Measurements from ENCODE around the gene ABCC2. TPM values are rescaled to one million over a fixed set of nuclear protein-coding genes. Genes with fewer than 3 reads are reported as not detected.

Gene ABCC2
- total RNA-seq, 2 donors from 2014 or later, result 1.3 to 4.3 TPM

DNA sequence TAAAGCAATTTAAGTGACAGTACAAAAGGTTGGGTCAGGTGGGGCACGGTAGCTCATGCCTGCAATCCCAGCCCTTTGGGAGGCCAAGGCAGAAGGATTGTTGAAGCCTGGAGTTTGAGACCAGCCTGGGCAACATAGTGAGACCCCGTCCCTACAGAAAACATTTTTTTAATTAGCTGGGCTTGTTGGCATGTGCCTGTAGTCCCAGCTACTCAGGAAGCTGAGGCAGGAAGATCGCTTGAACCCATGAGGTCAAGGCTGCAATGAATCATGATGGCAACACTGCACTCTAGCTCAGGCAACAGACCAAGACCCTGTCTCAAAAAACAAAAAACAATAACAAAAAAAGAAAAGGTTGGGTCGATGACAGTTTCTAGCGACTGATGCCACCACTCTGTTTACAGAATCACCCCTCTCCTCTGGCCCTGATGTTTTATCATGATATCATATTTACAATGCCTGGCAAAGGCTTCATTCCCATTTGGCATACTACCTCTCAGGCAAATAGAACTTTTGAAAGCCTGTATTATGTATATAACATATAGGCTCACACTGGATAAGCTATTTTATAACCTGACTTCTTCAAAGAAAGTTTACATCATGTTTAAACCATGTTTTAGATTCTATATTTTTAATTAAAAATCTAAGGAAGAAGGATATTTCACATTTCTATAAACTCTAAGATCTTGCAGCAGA lies 558 bp upstream of the ABCC2 start:
- no peaks in the 10 kb centered on the region for H3K4me1 ChIP-seq
- no peaks in the 10 kb centered on the region for H3K36me3 ChIP-seq (replicated peaks in 1 of 2; ENCODE audit: insufficient read depth in 1 of 2, low read depth in 2 of 2)
- ATAC-seq (no peak), DNase-seq (no peak)
- H3K27me3 ChIP-seq, result no peaks in the 10 kb centered on the region
- no peak for TF ChIP-seq CTCF (IDR thresholded peaks at IDR 0.05)
- TF ChIP-seq POLR2A (IDR thresholded peaks at IDR 0.05), result no peak
- H3K9me3 ChIP-seq, result no peaks in the 10 kb centered on the region
- H3K27ac ChIP-seq, result no peak overlapping the region
- 87 to 90% methylated on average over 5 of the region's 5 CpGs for WGBS, 2 donors
- intact Hi-C loops (cut with DNase I), result no loop called here
- H3K4me3 ChIP-seq, result no peak overlapping the region

DNA sequence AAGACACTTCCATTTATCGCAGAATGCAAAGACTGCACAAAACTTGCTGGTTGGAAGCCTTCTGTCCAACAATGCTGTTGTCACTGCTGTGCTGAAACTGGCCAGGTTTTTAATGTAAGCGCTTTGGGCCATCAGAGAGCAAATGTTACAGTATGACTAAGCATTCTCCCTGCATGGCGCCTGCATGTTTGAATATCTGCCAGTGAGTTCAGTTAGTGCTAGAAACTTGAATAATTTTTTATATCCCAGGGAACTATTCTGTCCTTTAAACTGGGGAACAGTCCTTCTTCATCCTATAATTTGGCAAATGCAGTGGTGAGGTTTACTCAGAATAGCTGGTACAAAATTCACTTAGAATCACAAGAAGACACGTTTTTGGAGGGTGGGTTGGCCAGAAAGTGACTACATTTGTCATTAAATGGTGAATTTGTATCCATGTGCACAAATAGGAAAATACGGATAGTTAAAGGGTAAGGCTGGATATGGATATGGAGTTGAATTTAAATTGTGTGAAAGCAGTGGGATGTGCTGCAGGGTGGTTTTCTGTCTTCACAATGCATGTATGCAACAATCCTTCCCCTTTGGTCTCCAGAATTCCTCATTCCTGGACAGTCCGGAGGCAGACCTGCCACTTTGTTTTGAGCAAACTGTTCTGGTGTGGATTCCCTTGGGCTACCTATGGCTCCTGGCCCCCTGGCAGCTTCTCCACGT lies 1.7 kb downstream of the ABCC2 start:
- no peak overlapping the region for H3K27ac ChIP-seq
- DNase-seq (peak in 3 of 4 donors; percentile 7 to 26 (median 14)), ATAC-seq (no peak)
- 81% methylated on average over 7 of the region's 7 CpGs for WGBS, 2 donors
- H3K4me3 ChIP-seq, result no peak overlapping the region
- no peaks in the 10 kb centered on the region for H3K27me3 ChIP-seq
- no peak for TF ChIP-seq POLR2A (IDR thresholded peaks at IDR 0.05)
- intact Hi-C loops (cut with DNase I), result no loop called here
- H3K4me1 ChIP-seq, result no peaks in the 10 kb centered on the region
- H3K36me3 ChIP-seq (replicated peaks in 1 of 2; ENCODE audit: insufficient read depth in 1 of 2, low read depth in 2 of 2), result no peaks in the 10 kb centered on the region
- H3K9me3 ChIP-seq, result no peaks in the 10 kb centered on the region

- intact Hi-C loops (cut with DNase I), result no loop called here
- no peak overlapping the region for H3K4me3 ChIP-seq
- ATAC-seq (no peak), DNase-seq (no peak)
- no peaks in the 10 kb centered on the region for H3K9me3 ChIP-seq
- H3K4me1 ChIP-seq, result no peaks in the 10 kb centered on the region
- H3K27ac ChIP-seq, result no peak overlapping the region
- TF ChIP-seq CTCF (IDR thresholded peaks at IDR 0.05) (no peak), POLR2A (IDR thresholded peaks at IDR 0.05) (no peak)
- H3K36me3 ChIP-seq (replicated peaks in 1 of 2; ENCODE audit: insufficient read depth in 1 of 2, low read depth in 2 of 2), result no peaks in the 10 kb centered on the region
- WGBS, 2 donors, result 77 to 81% methylated on average over 6 of the region's 6 CpGs
- no peaks in the 10 kb centered on the region for H3K27me3 ChIP-seq
These were observed 2.4 kb downstream of the ABCC2 start for GRCh38 chr10:99784727-99785441.

DNA sequence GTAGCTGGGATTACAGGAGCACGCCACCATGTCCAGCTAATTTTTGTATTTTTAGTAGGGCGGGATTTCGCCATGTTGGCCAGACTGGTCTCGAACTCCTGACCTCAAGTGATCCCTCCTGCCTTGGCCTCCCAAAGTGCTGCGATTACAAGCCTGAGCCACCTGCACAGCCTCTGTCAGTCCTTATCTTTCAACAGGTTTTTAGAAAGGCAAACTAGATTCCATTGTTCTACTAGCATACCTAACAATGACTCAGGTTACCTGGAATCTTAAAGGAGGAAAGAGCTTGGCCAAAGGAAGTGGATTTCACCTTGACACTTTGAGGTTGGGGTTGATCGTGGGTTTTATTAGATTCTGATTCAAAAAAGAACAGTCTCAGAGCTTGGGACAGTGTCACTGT lies 3.2 kb downstream of the ABCC2 start:
- Histone ChIP-seq H3K27me3 (no peaks in the 10 kb centered on the region), H3K36me3 (replicated peaks in 1 of 2; ENCODE audit: insufficient read depth in 1 of 2, low read depth in 2 of 2) (no peaks in the 10 kb centered on the region), H3K27ac (no peak overlapping the region), H3K9me3 (no peaks in the 10 kb centered on the region), H3K4me1 (no peaks in the 10 kb centered on the region), H3K4me3 (no peak overlapping the region)
- ATAC-seq (no peak), DNase-seq (no peak)
- 90 to 97% methylated on average over 6 of the region's 6 CpGs for WGBS, 2 donors
- no peak for TF ChIP-seq CTCF (IDR thresholded peaks at IDR 0.05)
- no peak for TF ChIP-seq POLR2A (IDR thresholded peaks at IDR 0.05)
- intact Hi-C loops (cut with DNase I), result no loop called here

DNA sequence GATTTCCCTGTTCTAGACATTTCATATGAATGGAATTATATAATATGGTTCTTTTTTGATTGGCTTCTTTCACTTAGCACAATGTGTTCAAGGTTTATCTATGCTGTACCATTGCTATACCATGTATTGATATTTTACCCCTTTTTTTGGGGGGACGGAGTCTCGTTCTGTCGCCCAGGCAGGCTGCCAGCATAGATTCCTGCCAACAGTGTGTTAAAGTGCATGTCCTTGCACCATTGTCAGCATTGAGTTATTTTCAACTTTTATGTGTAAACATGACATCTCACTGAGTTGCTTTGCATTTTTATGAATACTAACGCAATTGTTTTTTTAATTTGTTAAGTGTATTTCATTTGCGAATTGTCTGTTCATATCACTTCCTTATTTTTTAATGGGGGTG lies 4.9 kb downstream of the ABCC2 start:
- no peaks in the 10 kb centered on the region for H3K4me1 ChIP-seq
- ATAC-seq, result no peak
- H3K27me3 ChIP-seq, result no peaks in the 10 kb centered on the region
- H3K27ac ChIP-seq, result no peak overlapping the region
- intact Hi-C loops (cut with DNase I), result no loop called here
- no peak overlapping the region for H3K4me3 ChIP-seq
- no peaks in the 10 kb centered on the region for H3K9me3 ChIP-seq
- no peaks in the 10 kb centered on the region for H3K36me3 ChIP-seq (replicated peaks in 1 of 2; ENCODE audit: insufficient read depth in 1 of 2, low read depth in 2 of 2)
- no peak for DNase-seq
- WGBS, 2 donors, result 50 to 66% methylated on average over 5 of the region's 5 CpGs
- TF ChIP-seq POLR2A (IDR thresholded peaks at IDR 0.05) (no peak), CTCF (IDR thresholded peaks at IDR 0.05) (no peak)

All from body of pancreas (tissue), 4 donors.